B cell (primary cell): Measurements from ENCODE around the gene CHST8. TPM values are rescaled to one million over a fixed set of nuclear protein-coding genes. Genes with fewer than 3 reads are reported as not detected.

Experiments used
- ATAC-seq: fragments of 200-7000 bp; cut with Tn5 transposase; one replicate; pipeline ENCODE4 v1.10.0; 2021; ENCODE audit warnings: low read depth, mild to moderate bottlenecking, moderate number of reproducible peaks, moderate library complexity
- CTCF ChIA-PET: fragments of 350-600 bp; sonication (Branson Sonifier 250); formaldehyde crosslinking; loops from one replicate; lab custom pipeline; 2021; ENCODE audit warnings: antibody characterized with exemption, inconsistent platforms; lab: Charles Lee
- POLR2A ChIA-PET: fragments of 350-600 bp; sonication (Branson Sonifier 250); formaldehyde crosslinking; loops from one replicate; lab custom pipeline; 2021; ENCODE audit warnings: antibody characterized with exemption; lab: Charles Lee
- DNase-seq: peaks from one replicate; pipeline ENCODE4 v3.0.0; 2013
- H2AFZ ChIP-seq: 2 replicates; pipeline ENCODE4 v1.6.1; 2012; ENCODE audit warnings: mild to moderate bottlenecking, low read depth, low read length; ENCODE audit not compliant: insufficient read depth, poor library complexity, severe bottlenecking
- H3K27ac ChIP-seq, 2 donors: 1 replicate in 1 of 2; 2 replicates in 1 of 2; pipeline ENCODE4 v1.5.1; 2012 to 2013; ENCODE audit warnings: low read length in 2 of 2, mild to moderate bottlenecking in 2 of 2, moderate library complexity in 1 of 2
- H3K27me3 ChIP-seq, 4 experiments: fragments of 200-600 bp in 1 of 4; sonication (generic) in 1 of 4; replicated peaks in 1 of 4; 1 replicate in 2 of 4; 2 replicates in 2 of 4; pipeline versions ENCODE4 v1.6.1 to v1.7.0; 2013 to 2016; ENCODE audit warnings: low read length in 3 of 4, mild to moderate bottlenecking in 2 of 4, mixed read lengths in 1 of 4, moderate library complexity in 1 of 4; ENCODE audit not compliant: insufficient read depth in 4 of 4, control insufficient read depth in 3 of 4; ENCODE audit errors: control extremely low read depth in 1 of 4
- H3K36me3 ChIP-seq, 2 experiments: replicated peaks in 1 of 2; 1 replicate in 1 of 2; 2 replicates in 1 of 2; pipeline versions ENCODE4 v1.6.1 to v1.7.1; 2013; ENCODE audit warnings: low read length in 1 of 2; ENCODE audit not compliant: insufficient read depth in 2 of 2, control insufficient read depth in 1 of 2; ENCODE audit errors: control extremely low read depth in 1 of 2, extremely low read depth in 1 of 2
- H3K4me1 ChIP-seq, 2 donors: fragments of 200-600 bp in 1 of 2; sonication (generic) in 1 of 2; 1 replicate in 1 of 2; 2 replicates in 1 of 2; pipeline versions ENCODE4 v1.5.1 to v1.6.1; 2013 to 2017; ENCODE audit warnings: low read length in 2 of 2; ENCODE audit not compliant: control insufficient read depth in 2 of 2, insufficient read depth in 2 of 2
- H3K4me2 ChIP-seq: replicated peaks from 2 replicates; pipeline ENCODE3; 2012; ENCODE audit warnings: mild to moderate bottlenecking, low read depth, low read length; ENCODE audit not compliant: poor library complexity, severe bottlenecking
- H3K4me3 ChIP-seq, 5 experiments: fragments of 200-600 bp in 1 of 5; sonication (generic) in 1 of 5; 1 replicate in 3 of 5; 2 replicates in 2 of 5; pipeline versions ENCODE4 v1.5.1 to v1.7.0; 2011 to 2016; ENCODE audit warnings: low read length in 4 of 5, mild to moderate bottlenecking in 4 of 5, low read depth in 2 of 5, control low read depth in 1 of 5, moderate library complexity in 1 of 5; ENCODE audit not compliant: insufficient read depth in 1 of 5; ENCODE audit errors: control extremely low read depth in 1 of 5, extremely low read depth in 1 of 5
- H3K79me2 ChIP-seq: fragments of 200-600 bp; sonication (generic); one replicate; pipeline ENCODE4 v1.6.0; 2016; ENCODE audit warnings: low read length; ENCODE audit not compliant: control insufficient read depth, insufficient read depth
- H3K9ac ChIP-seq: fragments of 200-600 bp; sonication (generic); 2 replicates; pipeline ENCODE4 v1.6.1; 2017; ENCODE audit warnings: mild to moderate bottlenecking, low read length, moderate library complexity
- H3K9me3 ChIP-seq, 3 donors: one replicate each; pipeline versions ENCODE4 v1.6.1 to v1.7.1; 2013; ENCODE audit warnings: low read length in 2 of 3; ENCODE audit not compliant: control insufficient read depth in 2 of 3, insufficient read depth in 1 of 3; ENCODE audit errors: control extremely low read depth in 1 of 3
- H4K20me1 ChIP-seq: 2 replicates; pipeline ENCODE4 v1.6.0; 2012; ENCODE audit warnings: mild to moderate bottlenecking, low read length; ENCODE audit not compliant: insufficient read depth, control insufficient read depth, poor library complexity, severe bottlenecking
- H3K27ac Mint-ChIP-seq: one replicate; pipeline ENCODE4 v1.8.0; 2021; ENCODE audit warnings: mixed read lengths
- H3K27me3 Mint-ChIP-seq: one replicate; pipeline ENCODE4 v1.8.0; 2021; ENCODE audit warnings: mixed read lengths
- H3K4me1 Mint-ChIP-seq: one replicate; pipeline ENCODE4 v1.8.0; 2021; ENCODE audit warnings: mixed read lengths
- H3K4me3 Mint-ChIP-seq: one replicate; pipeline ENCODE4 v1.8.0; 2021; ENCODE audit warnings: mixed read lengths
- H3K9me3 Mint-ChIP-seq: one replicate; pipeline ENCODE4 v1.8.0; 2022; ENCODE audit warnings: mixed read lengths; ENCODE audit not compliant: insufficient read depth
- EZH2 ChIP-seq: IDR thresholded peaks from 2 replicates; pipeline ENCODE4 v1.6.1; 2012; ENCODE audit warnings: borderline replicate concordance, low read depth, mild to moderate bottlenecking, moderate library complexity, low read length; ENCODE audit not compliant: insufficient read depth, poor library complexity, severe bottlenecking
- WGBS: methylation state at CpG from one replicate; pipeline ENCODE4 v1.1.5; 2013; ENCODE audit warnings: missing lambda C conversion rate; ENCODE audit not compliant: insufficient coverage; 5-methylcytosine and 5-hydroxymethylcytosine counted together
- intact Hi-C: fragments of 100-400 bp; cut with micrococcal nuclease; formaldehyde crosslinking; loops from one replicate; pipeline ENCODE4 v1.10.0; 2022
- polyA plus RNA-seq: library from polyadenylated mRNA; depleted of rRNA; stranded (reverse); fragments of >200 nt; gene quantifications from 2 replicates; pipeline ENCODE4 v1.2.3, GENCODE V29; 2012
- total RNA-seq, 2 donors: library from RNA; stranded (reverse); fragments of 120-200 nt in 1 of 2; gene quantifications; 1 replicate in 1 of 2; 2 replicates in 1 of 2; pipeline versions ENCODE4 v1.2.3 to v1.2.4, GENCODE V29; 2013 to 2022
- TF ChIP-seq, protein P1 (sequence below): fragments of 200-600 bp; IDR thresholded peaks from one replicate; pipeline ENCODE4 v1.8.0; 2022; ENCODE audit warnings: antibody characterized with exemption, mild to moderate bottlenecking

Gene CHST8
- total and polyA plus RNA-seq, 2 donors (not counting 1 experiment from before 2014, with no cell fraction given): not detected

DNA sequence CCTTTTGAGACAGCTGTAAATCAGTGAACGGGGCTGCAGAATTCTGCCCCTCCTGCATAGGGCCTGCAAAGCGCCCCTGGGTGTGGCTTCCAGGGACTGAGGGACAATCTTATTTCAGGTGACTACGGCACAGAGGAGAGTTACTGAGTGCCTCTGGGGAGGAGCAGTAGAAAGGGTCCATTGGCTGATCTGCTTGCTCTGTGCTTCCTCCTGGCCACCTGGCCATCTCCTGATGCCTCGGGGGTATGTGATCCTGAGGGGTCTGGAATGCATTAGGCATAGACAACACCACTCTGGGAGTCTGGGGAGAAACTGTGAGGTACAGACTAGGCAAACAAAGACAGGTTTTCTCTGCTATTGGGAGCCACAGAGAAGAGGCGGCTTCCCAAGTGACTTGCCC lies 177.7 kb downstream of the CHST8 start:
- intact Hi-C loops: loop anchor here (5.0 kb wide), 2 partner anchors 298 to 348 kb away; no protein-coding TSS in a partner anchor
- Histone ChIP-seq H2AFZ (no peak overlapping the region), H3K27ac (no peak overlapping the region), H3K27me3 (peaks cover 0 to 18% (median 4%) of the 10 kb centered on the region in 4 experiments), H3K9ac (no peak overlapping the region), H3K4me1 (peaks cover 13% of the 10 kb centered on the region in 2 donors), H3K36me3 (no peaks in the 10 kb centered on the region), H3K4me2 (no peak overlapping the region), H3K4me3 (no peak overlapping the region), H4K20me1 (no peaks in the 10 kb centered on the region), H3K9me3 (no peaks in the 10 kb centered on the region), H3K79me2 (no peaks in the 10 kb centered on the region)
- DNase-seq (no peak), ATAC-seq (no peak)
- Mint-ChIP-seq H3K9me3 (no peaks in the 10 kb centered on the region), H3K4me3 (peak overlapping the region; percentile 32), H3K4me1 (peaks cover 9% of the 10 kb centered on the region), H3K27me3 (no peaks in the 10 kb centered on the region), H3K27ac (no peak overlapping the region)
- WGBS: 100% methylated on average over 3 of the region's 5 CpGs
- ChIA-PET CTCF (no interaction called here), POLR2A (no interaction called here)
- TF ChIP-seq, protein P1, sequence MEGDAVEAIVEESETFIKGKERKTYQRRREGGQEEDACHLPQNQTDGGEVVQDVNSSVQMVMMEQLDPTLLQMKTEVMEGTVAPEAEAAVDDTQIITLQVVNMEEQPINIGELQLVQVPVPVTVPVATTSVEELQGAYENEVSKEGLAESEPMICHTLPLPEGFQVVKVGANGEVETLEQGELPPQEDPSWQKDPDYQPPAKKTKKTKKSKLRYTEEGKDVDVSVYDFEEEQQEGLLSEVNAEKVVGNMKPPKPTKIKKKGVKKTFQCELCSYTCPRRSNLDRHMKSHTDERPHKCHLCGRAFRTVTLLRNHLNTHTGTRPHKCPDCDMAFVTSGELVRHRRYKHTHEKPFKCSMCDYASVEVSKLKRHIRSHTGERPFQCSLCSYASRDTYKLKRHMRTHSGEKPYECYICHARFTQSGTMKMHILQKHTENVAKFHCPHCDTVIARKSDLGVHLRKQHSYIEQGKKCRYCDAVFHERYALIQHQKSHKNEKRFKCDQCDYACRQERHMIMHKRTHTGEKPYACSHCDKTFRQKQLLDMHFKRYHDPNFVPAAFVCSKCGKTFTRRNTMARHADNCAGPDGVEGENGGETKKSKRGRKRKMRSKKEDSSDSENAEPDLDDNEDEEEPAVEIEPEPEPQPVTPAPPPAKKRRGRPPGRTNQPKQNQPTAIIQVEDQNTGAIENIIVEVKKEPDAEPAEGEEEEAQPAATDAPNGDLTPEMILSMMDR: no peak
- no peak for TF ChIP-seq EZH2

DNA sequence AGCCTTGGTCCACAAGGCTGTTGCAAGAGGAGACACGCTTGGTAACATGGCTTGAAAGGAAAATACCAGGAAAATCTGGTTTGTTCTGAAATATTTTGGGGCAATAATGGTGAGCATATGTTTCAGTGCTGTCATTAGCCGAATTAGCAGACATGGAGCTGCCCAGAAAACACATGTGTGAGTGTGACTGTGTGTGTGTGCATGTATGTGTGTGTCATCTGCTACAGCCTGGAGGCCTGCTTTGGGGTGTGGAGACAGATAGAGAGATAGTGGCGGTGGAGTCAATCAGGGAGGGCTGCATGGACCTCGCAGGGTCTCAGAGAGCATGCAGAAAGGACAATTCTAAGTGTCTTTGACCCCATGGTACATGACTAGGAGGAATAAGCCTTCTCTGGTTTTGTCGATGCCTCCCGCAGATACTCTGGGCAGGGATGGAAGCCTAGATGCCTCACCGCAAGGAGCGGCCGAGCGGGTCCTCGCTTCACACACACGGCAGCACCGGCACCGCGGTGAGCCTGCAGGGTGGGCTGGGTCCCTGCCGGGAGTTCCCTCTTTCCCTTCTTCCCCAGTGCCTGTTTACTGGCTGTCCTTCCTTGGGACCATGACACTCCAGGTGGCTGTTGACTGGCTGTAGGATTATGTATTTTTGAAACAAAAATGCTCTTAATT lies 178.4 kb downstream of the CHST8 start:
- no peak overlapping the region for H3K4me3 Mint-ChIP-seq
- no peak overlapping the region for H3K27ac Mint-ChIP-seq
- no peak for ATAC-seq

More for the DNA sequence above, 178.4 kb downstream of the CHST8 start:
- no peak overlapping the region for H3K4me2 ChIP-seq
- CTCF ChIA-PET: no interaction called here
- no peaks in the 10 kb centered on the region for H3K9me3 Mint-ChIP-seq
- H3K27me3 Mint-ChIP-seq: no peaks in the 10 kb centered on the region
- peaks cover 8 to 9% of the 10 kb centered on the region in 2 donors for H3K4me1 ChIP-seq
- WGBS: 96% methylated on average over 7 of the region's 16 CpGs
- no peak overlapping the region for H3K9ac ChIP-seq
- DNase-seq: no peak
- H3K36me3 ChIP-seq: no peaks in the 10 kb centered on the region
- no peak overlapping the region for H3K4me3 ChIP-seq
- no peak overlapping the region for H3K27ac ChIP-seq
- intact Hi-C loops: no loop called here
- H3K79me2 ChIP-seq: no peaks in the 10 kb centered on the region
- H4K20me1 ChIP-seq: no peaks in the 10 kb centered on the region
- POLR2A ChIA-PET: no interaction called here
- H2AFZ ChIP-seq: no peak overlapping the region
- peaks cover 9% of the 10 kb centered on the region for H3K4me1 Mint-ChIP-seq
- TF ChIP-seq, protein P1: no peak
- TF ChIP-seq EZH2: no peak
- peaks cover 0 to 14% (median 0%) of the 10 kb centered on the region in 4 experiments for H3K27me3 ChIP-seq
- no peaks in the 10 kb centered on the region for H3K9me3 ChIP-seq
